ENCODE measurements around the gene DGKH. TPM values are rescaled to one million over a fixed set of nuclear protein-coding genes. Genes with fewer than 3 reads are reported as not detected.
"Not testable (repeated sequence)": the region's sequence is repeated elsewhere in the genome, so short reads cannot be mapped to it uniquely, and the experiment has no call there.

Gene DGKH
- total RNA-seq, 1 experiment from 2014 or later, result 11.3 TPM

DNA sequence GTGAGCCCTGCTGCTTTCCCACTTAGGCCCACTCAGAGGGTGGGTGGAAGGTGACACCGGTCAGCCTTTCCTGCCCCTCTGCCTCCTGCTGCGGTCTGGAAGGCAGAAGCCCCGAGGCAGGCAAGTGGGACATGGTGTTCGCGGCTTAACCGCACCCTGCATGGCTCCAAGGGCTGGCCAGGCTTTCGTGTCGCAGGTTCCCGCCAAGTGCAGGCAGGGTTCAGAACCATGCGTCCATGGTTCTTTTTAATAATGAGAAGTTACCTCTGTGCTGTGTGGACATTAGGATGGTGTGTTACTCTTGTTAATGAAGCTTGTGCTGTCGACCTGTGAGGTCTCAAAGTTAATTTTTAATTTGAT is 986 bp downstream of the DGKH start:
- Histone ChIP-seq H3K27me3 (replicated peaks) (no peaks in the 10 kb centered on the region), H3K4me3 (peak overlapping the region; percentile 88), H3K36me3 (peaks cover 12% of the 10 kb centered on the region), H3K27ac (peak overlapping the region; percentile 27; the same call in 1 of the 2 replicates), H3K9me3 (replicated peaks) (no peaks in the 10 kb centered on the region), H3K4me1 (replicated peaks) (peaks cover 19% of the 10 kb centered on the region)
- DNase-seq (ENCODE audit: low read depth in 1 of 2, low spot score in 2 of 2), result no peak

DNA sequence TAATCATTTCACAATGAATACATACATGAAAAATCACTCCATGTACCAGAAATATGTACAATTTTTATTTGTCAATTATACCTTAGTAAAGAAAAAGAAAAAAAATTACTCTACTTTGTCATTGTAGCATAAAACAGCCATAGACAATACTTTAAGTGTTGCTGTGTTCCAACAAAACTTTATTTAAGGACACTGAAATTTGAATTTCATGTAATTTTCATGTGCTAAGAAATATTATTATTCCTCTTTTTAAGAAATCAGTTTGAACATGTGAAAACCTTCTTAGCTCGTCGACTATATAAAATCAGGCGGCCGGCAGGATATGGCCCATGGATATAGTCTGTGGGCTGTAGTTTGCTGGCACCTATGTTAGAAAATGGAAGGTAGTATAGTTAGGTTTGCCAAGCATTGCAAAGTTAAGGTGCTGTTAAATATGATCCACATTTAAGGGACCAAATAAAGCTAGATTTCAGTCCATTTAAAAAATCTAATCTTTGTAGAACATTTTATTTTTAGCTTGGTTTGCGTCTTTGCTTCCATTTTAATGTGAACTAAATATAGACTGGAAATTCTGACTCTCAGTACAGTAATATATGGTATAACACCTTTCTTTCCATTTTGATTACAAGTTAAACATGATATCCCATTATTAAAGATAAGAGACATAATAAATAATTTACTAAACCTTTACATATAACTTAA is 6.5 kb downstream of the DGKH start:
- DNase-seq (ENCODE audit: low read depth in 1 of 2, low spot score in 2 of 2), result no peak
- H3K27me3 ChIP-seq (replicated peaks), result no peaks in the 10 kb centered on the region
- no peak overlapping the region for H3K27ac ChIP-seq
- no peak overlapping the region for H3K4me3 ChIP-seq
- H3K4me1 ChIP-seq (replicated peaks), result no peaks in the 10 kb centered on the region
- peaks cover 9% of the 10 kb centered on the region; the same call in 1 of the 2 replicates for H3K36me3 ChIP-seq
- H3K9me3 ChIP-seq (replicated peaks), result no peaks in the 10 kb centered on the region

GRCh38 chr13:42055500-42056085 is 7.1 kb downstream of the DGKH start:
- Histone ChIP-seq H3K36me3 (peaks cover 12% of the 10 kb centered on the region; the same call in 1 of the 2 replicates), H3K4me3 (no peak overlapping the region), H3K4me1 (replicated peaks) (no peaks in the 10 kb centered on the region), H3K27ac (no peak overlapping the region), H3K27me3 (replicated peaks) (no peaks in the 10 kb centered on the region), H3K9me3 (replicated peaks) (no peaks in the 10 kb centered on the region)
- DNase-seq (ENCODE audit: low read depth in 1 of 2, low spot score in 2 of 2), result no peak

DNA sequence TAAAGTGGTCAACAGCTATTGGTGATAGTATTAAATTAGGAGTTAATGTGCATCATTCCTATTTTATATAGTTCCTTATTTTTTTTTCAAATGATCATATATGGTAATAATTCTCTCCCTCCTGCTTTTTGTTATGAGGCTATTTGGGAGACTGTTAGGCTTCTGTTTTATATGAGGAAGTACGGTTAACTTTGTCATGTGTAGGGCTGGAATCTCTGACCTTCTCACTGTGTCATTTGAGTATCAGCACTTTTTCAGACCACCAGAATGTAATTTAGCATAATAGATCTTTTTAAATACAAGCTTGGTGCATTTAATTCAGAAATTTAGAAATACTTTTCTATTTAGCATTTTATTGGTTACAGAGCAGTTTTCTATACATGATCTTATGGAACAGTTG is 7.7 kb downstream of the DGKH start:
- Histone ChIP-seq H3K4me3 (no peak overlapping the region), H3K9me3 (replicated peaks) (no peaks in the 10 kb centered on the region), H3K27ac (no peak overlapping the region), H3K27me3 (replicated peaks) (no peaks in the 10 kb centered on the region), H3K4me1 (replicated peaks) (no peaks in the 10 kb centered on the region), H3K36me3 (peaks cover 13% of the 10 kb centered on the region; the same call in 1 of the 2 replicates)
- no peak for DNase-seq (ENCODE audit: low read depth in 1 of 2, low spot score in 2 of 2)

- Histone ChIP-seq H3K36me3 (peaks cover 13% of the 10 kb centered on the region; the same call in 1 of the 2 replicates), H3K9me3 (replicated peaks) (no peaks in the 10 kb centered on the region), H3K27me3 (replicated peaks) (no peaks in the 10 kb centered on the region), H3K27ac (no peak overlapping the region), H3K4me3 (no peak overlapping the region), H3K4me1 (replicated peaks) (no peaks in the 10 kb centered on the region)
- DNase-seq (ENCODE audit: low read depth in 1 of 2, low spot score in 2 of 2), result no peak
These were observed 8.1 kb downstream of the DGKH start for GRCh38 chr13:42056583-42056982.

DNA sequence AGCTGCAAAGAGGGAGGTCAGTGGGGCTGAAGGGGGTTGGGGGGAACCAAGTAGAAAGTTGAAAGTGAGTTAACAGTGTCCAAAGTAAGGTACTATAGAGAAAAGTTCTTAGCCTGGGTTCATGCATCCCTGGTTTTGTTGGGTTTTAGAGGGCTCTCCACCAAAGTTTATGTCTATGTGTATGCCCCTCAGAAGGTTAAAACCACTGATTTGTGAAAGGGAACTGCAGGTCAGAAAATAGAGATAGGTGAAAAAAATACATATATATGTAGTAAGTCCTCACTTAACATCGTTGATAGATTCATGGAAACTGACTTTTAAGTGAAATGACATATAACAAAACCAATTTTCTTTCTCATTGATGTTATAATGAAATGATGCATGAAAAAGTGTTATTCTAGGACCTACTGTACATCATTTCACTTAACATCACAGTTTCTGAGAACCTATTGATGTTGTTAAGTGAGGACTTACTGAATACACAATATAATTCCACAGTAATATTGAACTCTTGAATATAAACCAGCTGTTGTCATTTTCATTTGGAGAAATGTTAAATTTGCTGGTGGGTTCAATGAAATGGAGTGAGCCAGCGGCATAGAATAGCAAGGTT is 9.6 kb downstream of the DGKH start:
- H3K9me3 ChIP-seq (replicated peaks), result no peaks in the 10 kb centered on the region
- no peak for DNase-seq (ENCODE audit: low read depth in 1 of 2, low spot score in 2 of 2)
- no peak overlapping the region for H3K27ac ChIP-seq
- H3K27me3 ChIP-seq (replicated peaks), result no peaks in the 10 kb centered on the region
- no peaks in the 10 kb centered on the region for H3K4me1 ChIP-seq (replicated peaks)
- H3K36me3 ChIP-seq, result peaks cover 9% of the 10 kb centered on the region; the same call in 1 of the 2 replicates
- H3K4me3 ChIP-seq, result no peak overlapping the region

DNA sequence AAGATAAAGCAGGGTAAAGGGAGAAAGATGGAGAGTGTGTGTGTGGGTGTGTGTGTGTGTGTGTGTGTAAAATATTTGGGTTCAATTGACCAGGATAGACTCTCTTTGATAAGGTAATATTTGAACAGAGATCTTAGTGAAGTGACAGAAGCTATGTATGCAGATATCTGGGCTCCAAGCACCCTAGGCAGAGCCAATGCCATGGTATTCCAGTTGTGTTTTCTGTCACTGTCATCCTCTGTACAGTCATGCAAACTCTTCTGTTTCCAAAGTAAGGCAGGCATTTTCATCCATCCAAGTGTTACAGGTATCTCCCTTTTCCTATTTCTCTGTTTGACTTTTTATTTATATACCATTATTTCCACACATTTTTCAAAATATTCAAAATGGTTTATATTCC is 13.5 kb downstream of the DGKH start:
- no peak overlapping the region for H3K4me3 ChIP-seq
- H3K9me3 ChIP-seq (replicated peaks), result no peaks in the 10 kb centered on the region
- no peaks in the 10 kb centered on the region for H3K27me3 ChIP-seq (replicated peaks)
- peaks cover 16% of the 10 kb centered on the region for H3K36me3 ChIP-seq
- no peak for DNase-seq (ENCODE audit: low read depth in 1 of 2, low spot score in 2 of 2)
- no peak overlapping the region for H3K27ac ChIP-seq
- H3K4me1 ChIP-seq (replicated peaks), result peaks cover 8% of the 10 kb centered on the region

- Histone ChIP-seq H3K4me3 (no peak overlapping the region), H3K36me3 (peaks cover 16% of the 10 kb centered on the region), H3K27ac (no peak overlapping the region), H3K27me3 (replicated peaks) (no peaks in the 10 kb centered on the region), H3K9me3 (replicated peaks) (no peaks in the 10 kb centered on the region), H3K4me1 (replicated peaks) (peaks cover 8% of the 10 kb centered on the region)
- DNase-seq (ENCODE audit: low read depth in 1 of 2, low spot score in 2 of 2), result no peak
These were observed 14.7 kb downstream of the DGKH start for GRCh38 chr13:42063105-42063504.

- H3K27me3 ChIP-seq (replicated peaks), result no peaks in the 10 kb centered on the region
- H3K4me3 ChIP-seq, result no peak overlapping the region
- H3K4me1 ChIP-seq (replicated peaks), result peaks cover 8% of the 10 kb centered on the region
- peaks cover 11% of the 10 kb centered on the region for H3K36me3 ChIP-seq
- no peak for DNase-seq (ENCODE audit: low read depth in 1 of 2, low spot score in 2 of 2)
- H3K27ac ChIP-seq, result no peak overlapping the region
- H3K9me3 ChIP-seq (replicated peaks), result no peaks in the 10 kb centered on the region
These were observed 15.8 kb downstream of the DGKH start for GRCh38 chr13:42064259-42064658.

GRCh38 chr13:42064966-42065365 is 16.5 kb downstream of the DGKH start:
- Histone ChIP-seq H3K27me3 (replicated peaks) (no peaks in the 10 kb centered on the region), H3K4me3 (no peak overlapping the region), H3K36me3 (peaks cover 11% of the 10 kb centered on the region), H3K27ac (no peak overlapping the region), H3K9me3 (replicated peaks) (no peaks in the 10 kb centered on the region), H3K4me1 (replicated peaks) (peaks cover 8% of the 10 kb centered on the region)
- no peak for DNase-seq (ENCODE audit: low read depth in 1 of 2, low spot score in 2 of 2)

- Histone ChIP-seq H3K4me1 (replicated peaks) (peaks cover 8% of the 10 kb centered on the region), H3K27ac (no peak overlapping the region), H3K4me3 (no peak overlapping the region), H3K9me3 (replicated peaks) (no peaks in the 10 kb centered on the region), H3K36me3 (peaks cover 10% of the 10 kb centered on the region), H3K27me3 (replicated peaks) (no peaks in the 10 kb centered on the region)
- no peak for DNase-seq (ENCODE audit: low read depth in 1 of 2, low spot score in 2 of 2)
These were observed 17.0 kb downstream of the DGKH start for GRCh38 chr13:42065414-42065813.

GRCh38 chr13:42066542-42066941 is 18.1 kb downstream of the DGKH start:
- Histone ChIP-seq H3K4me1 (replicated peaks) (peaks cover 8% of the 10 kb centered on the region), H3K27me3 (replicated peaks) (no peaks in the 10 kb centered on the region), H3K27ac (no peak overlapping the region), H3K36me3 (peaks cover 7% of the 10 kb centered on the region; the same call in 1 of the 2 replicates), H3K9me3 (replicated peaks) (no peaks in the 10 kb centered on the region), H3K4me3 (no peak overlapping the region)
- peak in 1 of 2 experiments; percentile 31 for DNase-seq (ENCODE audit: low read depth in 1 of 2, low spot score in 2 of 2)

DNA sequence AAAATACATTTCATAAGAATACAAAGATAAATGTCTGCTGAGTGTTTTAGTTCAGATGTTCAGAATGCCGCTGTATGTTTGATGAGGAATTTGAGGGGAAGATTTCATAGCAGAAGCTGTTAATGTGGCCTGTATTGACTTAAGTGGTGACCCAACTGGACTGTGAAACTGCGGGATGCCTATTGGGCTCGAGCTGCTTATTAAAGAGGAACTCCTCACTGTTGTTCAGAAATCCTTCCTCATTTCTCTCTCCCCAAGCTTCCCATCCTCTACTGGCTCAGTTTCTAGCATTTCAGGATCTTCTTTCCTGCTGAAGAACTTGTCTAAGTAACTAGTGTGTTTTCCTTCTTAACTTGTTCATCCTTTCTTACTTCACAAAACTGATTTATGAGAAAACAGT is 20.4 kb downstream of the DGKH start:
- no peaks in the 10 kb centered on the region for H3K27me3 ChIP-seq (replicated peaks)
- no peaks in the 10 kb centered on the region for H3K9me3 ChIP-seq (replicated peaks)
- no peak for DNase-seq (ENCODE audit: low read depth in 1 of 2, low spot score in 2 of 2)
- H3K36me3 ChIP-seq, result peaks cover 12% of the 10 kb centered on the region; the same call in 1 of the 2 replicates
- no peak overlapping the region for H3K27ac ChIP-seq
- no peak overlapping the region for H3K4me3 ChIP-seq
- H3K4me1 ChIP-seq (replicated peaks), result peaks cover 8% of the 10 kb centered on the region

GRCh38 chr13:42070599-42070998 is 22.2 kb downstream of the DGKH start:
- H3K9me3 ChIP-seq (replicated peaks); H3K27me3 ChIP-seq (replicated peaks); H3K27ac ChIP-seq; DNase-seq (ENCODE audit: low read depth in 1 of 2, low spot score in 2 of 2); H3K4me1 ChIP-seq (replicated peaks); H3K4me3 ChIP-seq: not testable (repeated sequence)
- peaks cover 12% of the 10 kb centered on the region; the same call in 1 of the 2 replicates for H3K36me3 ChIP-seq

All from SJSA1 (cell line).